T follicular helper cell (primary cell): ENCODE data around the gene NCR1.
"Not testable (repeated sequence)": the region's sequence is repeated elsewhere in the genome, so short reads cannot be mapped to it uniquely, and the experiment has no call there.

Experiments
- DNase-seq: peaks from one replicate; pipeline ENCODE4 v3.0.0-alpha.2; 2020; ENCODE audit warnings: low read depth

The NCR1 gene

DNA sequence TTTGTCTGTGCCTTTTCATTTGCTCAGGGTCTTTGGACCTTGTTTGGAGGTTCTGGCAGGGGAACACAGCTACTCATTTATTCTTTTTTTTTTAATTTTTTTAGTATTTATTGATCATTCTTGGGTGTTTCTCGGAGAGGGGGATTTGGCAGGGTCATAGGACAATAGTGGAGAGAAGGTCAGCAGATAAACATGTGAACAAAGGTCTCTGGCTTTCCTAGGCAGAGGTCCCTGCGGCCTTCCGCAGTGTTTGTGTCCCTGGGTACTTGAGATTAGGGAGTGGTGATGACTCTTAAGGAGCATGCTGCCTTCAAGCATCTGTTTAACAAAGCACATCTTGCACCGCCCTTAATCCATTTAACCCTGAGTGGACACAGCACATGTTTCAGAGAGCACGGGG is 2.0 kb downstream of the NCR1 start:
- DNase-seq: not testable (repeated sequence)

DNA sequence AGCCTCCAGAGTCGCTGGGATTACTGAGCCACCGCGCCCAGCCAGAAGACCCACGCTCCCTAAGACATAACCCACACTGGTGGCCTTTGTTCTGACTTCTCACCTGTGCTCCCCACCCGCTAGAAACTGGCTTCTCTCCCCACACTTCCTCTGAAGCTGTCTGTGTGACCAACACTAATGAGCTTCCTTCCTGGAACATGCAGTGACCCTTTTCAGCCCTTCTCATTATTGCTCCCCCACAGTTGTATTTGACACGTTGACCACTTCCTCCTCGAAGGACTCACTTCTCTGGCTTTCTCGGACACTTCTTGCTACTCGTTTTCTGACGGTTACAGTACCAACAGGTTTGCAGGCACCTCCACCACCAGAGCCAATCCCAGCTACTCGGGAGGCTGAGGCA is 10.9 kb downstream of the NCR1 start:
- DNase-seq: no peak

DNA sequence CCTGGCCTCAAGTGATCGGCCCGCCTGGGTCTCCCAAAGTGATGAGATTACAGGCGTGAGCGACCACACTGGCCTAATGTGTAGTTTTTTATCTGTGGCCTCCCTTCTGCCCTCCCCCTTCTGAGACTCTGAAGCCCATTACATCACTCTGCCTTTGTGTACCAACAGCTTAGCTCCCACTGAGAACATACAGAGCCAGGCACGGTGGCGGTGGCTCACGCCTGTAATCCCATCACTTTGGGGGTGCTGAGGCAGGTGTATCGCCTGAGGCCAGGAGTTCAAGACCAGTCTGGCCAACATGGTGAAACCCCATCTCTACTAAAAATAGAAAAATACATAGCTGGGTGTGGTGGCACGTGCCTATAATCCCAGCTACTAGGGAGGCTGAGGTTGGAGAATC is 12.6 kb downstream of the NCR1 start:
- no peak for DNase-seq

DNA sequence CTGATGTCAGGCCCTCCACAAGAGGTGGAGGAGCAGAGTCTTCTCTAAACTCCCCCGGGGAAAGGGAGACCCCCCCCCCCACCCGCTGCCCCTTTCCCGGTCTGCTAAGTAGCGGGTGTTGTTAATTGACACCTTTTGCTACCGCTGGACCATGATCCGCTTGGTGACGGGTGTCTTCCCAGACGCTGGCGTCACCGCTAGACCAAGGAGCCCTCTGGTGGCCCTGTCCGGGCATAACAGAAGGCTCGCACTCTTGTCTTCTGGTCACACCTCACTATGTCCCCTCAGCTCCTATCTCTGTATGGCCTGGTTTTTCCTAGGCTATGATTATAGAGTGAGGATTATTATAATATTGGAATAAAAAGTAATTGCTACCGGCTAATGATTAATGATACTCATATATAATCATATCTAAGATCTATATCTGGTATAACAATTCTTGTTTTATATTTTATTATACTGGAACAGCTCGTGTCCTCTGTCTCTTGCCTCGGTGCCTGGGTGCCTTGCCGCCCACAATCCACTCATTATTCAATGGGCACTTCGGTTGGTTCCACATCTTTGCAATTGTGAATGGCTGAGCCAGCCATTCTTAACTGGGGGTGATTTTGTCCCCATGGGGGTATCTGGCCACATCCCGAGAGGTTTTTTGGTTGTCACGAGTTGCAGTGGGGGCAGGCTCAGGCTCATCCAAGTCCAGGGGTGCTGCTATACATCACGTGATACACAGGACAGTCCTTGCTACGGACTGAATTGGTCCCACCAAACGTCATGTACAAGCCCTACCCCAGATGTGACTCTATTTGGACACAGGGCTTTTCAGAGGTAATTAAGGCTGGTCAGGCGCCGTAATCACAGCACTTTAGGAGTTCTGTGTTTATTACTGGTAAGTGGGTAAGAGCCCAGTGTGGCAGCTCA is 14.0 kb downstream of the NCR1 start:
- not testable (repeated sequence) for DNase-seq

DNA sequence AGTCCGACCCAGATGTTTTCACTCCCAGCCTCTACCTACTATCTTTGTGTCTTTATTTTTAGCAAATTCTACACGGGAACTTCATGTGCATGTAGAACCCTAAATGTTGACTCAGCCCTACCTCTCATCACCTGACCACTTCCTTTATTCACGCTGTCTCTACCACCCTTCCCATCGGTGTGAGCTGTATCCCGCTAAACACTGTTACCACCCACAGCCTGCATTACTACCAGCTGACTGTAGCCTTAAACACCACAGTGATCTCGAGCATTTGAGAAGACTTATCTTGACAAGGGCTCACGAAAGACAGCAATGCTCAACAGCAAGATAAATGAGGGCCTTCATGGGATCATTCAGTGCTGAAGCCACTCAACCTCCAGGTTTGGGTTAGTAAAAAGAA is 15.1 kb downstream of the NCR1 start:
- DNase-seq: no peak

DNA sequence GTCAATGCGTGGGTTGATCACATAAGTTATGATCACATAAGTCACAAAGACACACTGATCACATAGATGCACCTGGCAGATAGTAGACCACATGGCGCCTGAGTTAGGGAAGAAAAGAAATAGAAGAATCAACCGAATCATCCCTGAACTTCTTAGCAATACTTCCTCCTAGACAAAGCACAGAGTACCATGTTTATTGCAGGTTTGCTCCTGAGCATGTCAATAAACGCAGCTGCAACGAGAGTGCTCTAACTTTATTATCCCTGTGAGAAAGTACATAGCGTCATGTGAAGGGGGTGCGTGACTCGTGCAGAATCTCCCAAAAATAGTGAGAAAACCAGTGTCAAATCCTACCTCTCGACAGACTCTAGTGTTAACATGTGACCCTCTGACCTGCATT is 17.3 kb downstream of the NCR1 start:
- no peak for DNase-seq

DNA sequence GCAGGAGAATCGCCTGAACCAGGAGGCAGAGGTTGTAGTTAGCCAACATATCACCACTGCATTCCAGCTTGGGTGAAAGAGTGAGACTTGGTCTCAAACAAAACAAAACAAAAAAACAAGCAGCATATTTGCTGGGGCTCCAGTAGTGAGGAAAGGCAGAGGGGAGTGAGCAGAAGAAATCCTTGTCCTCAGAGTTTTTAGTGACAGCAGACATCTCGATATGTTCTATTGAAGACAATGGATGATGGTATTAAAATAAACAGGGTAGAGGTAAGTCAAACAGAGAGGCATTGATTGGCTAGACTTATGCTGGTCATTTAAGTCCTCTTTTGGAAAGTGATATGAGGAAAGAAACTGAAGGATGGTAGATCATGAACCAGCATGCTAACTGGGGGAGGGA is 22.4 kb downstream of the NCR1 start:
- DNase-seq: no peak

DNA sequence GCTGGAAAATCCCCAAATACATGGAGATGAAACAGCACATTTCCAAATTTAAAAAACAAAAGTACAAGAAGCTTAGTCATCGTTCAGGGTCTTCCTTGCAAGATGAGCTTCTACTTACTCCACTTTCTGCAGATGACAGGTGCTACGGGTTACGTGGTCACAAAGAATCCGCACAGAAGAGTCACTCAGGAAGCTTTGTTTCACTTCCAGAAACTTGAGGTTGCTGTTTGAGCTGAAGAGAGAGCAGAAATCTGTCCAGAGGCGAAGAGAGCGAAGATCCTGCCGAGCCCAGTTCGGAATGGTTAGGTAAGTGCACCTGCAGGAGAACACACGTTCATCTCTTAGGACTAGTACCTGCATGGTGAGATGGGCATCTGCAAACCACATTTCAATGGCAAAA is 32.0 kb downstream of the NCR1 start:
- DNase-seq: no peak

DNA sequence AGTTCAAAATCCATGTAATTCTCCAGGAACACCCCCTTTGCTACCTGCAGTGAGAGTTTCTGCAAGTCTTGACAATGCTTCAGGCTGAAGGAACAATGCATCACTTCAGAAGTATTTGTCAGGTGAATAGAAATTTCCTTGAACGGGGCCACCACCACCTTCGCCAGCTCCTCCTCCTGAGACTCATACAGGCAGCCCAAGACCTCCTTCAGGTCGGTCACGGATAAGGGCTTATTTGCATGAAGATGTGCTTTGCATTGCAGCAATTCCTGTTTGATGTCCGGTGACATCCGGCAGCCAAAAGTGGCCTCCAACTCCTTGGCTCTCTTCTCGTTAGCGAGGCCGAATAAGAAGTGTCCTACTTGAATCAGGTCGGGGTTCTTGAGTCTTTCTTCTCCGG is 33.0 kb downstream of the NCR1 start:
- no peak for DNase-seq

DNA sequence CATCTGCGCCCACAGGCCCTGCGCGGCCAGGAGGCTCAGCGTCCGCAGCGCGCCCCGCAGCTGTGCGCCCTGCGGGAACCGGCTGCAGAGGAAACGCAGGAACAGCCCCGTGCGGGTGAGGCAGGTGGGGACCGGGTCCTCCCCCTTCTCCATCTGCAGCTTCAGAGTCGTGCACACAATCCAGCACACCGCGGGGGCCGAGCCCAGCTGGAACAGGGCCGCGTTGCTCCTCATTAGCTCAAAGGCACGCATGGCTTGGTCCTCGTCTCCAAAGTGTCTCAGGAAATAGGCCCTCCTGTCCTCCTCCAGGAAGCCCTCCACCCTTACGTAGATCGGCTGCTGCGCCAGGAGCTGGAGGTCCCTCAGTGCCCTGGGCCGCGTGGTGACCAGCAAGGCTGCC is 33.6 kb downstream of the NCR1 start:
- DNase-seq: not testable (repeated sequence)

DNA sequence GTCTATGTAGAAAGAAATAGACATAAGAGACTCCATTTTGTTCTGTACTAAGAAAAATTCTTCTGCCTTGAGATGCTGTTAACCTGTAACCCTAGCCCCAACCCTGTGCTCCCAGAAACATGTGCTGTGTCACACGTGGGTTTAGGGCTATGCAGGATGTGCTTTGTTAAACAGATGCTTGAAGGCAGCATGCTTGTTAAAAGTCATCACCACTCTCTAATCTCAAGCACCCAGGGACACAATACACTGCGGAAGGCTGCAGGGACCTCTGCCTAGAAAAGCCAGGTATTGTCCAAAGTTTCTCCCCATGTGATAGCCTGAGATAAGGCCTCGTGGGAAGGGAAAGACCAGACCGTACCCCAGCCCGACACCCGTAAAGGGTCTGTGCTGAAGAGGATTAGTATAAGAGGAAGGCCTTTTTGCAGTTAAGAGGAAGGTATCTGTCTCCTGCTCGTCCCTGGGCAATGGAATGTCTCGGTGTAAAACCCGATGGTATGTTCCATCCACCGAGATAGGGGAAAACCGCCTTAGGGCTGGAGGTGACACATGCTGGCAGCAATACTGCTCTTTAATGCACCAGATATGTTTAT is 37.9 kb downstream of the NCR1 start:
- not testable (repeated sequence) for DNase-seq

DNA sequence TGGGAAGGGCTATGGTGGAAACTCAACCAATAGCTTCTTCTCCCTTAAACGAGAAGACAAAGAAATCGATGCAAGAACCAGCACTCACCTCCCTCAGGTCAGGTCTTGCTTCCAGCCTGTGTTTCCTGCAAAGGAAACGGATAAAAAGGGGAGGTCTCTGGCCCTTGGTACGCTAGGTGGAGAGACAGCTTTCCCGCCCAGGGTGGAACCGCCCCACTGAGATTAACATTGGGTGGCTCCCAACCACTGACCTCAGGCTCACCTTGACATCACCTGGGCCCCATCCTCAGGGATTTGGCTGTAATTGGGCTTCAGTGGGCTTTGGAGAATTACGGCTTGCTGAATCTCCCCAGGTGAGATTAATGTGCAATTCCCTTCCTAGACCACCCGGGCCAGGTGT is 41.4 kb downstream of the NCR1 start, which contains the start of gene NLRP7:
TSS of gene NLRP7 (minus strand) at position 150 of the 400 bp plus-strand sequence.
- no peak for DNase-seq

DNA sequence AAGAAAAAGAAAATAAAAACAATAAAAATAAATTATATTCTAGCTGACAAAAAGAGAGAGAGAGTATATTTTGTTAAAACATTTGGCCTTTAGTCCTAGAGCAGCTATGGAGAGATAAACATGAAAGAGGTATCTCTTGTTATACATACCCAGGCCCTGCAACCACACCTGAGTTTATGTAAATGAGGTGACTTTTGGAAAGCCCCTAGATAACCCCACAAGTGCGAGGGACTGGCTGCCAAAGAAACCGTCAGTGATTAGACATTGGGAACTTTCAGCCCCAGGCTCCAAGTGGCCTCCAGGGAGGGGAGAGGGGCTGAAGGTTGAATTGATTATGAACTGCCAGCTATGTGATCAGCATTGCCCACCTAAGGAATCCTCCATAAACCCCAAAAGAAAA is 43.5 kb downstream of the NCR1 start:
- no peak for DNase-seq

DNA sequence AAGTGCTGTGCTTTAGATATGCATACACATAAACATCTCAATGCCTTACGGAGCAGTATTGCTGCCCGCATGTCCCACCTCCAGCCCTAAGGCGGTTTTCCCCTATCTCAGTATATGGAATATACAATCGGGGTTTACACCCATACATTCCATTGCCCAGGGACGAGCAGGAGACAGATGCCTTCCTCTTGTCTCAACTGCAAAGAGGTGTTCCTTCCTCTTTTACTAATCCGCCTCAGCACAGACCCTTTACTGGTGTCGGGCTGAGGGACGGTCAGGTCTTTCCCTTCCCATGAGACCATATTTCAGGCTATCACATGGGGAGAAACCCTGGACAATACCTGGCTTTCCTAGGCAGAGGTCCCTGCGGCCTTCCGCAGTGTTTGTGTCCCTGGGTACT is 44.6 kb downstream of the NCR1 start:
- not testable (repeated sequence) for DNase-seq

DNA sequence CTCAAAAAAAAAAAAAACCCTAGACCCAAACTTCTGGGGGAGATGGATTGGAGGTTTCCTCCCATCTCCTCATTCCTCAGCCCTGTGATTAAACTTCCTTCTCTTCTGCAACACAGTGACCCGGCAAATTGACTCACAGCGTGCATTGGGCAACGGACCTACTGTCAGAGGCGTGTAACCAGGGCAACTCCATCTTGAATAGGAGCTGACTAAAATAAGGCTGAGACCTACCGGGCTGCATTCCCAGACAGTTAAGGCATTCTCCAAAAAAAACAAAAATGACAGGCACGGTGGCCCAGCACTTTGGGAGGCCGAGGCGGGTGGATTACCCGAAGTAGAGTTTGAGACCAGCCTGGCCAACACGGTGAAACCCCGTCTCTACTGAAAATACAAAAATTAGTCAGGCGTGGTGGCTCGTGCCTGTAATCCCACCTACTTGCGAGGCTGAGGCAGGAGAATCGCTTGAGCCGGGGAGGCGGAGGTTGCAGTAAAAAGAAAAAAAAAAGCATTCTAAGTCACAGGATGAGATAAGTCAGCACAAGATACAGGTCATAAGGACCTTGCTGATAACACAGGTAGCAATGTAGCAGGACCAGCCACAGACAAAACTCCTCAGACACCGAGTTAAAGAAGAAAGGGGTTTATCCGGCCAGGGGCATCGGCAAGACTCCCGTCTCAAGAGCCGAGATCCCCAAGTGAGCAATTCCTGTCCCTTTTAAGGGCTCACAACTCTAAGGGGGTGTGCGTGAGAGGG is 46.8 kb downstream of the NCR1 start:
- no peak for DNase-seq

DNA sequence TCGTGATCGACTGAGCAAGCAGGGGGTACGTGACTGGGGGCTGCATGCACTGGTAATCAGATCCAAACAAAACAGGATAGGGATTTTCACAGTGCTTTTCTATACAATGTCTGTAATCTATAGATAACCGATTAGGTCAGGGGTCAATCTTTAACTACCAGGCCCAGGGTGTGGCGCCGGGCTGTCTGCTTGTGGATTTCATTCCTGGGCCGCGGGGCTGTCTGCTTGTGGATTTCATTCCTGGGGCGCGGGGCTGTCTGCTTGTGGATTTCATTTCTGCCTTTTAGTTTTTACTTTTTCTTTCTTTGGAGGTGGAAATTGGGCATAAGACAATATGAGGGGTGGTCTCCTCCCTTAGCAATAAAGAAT is 47.4 kb downstream of the NCR1 start:
- not testable (repeated sequence) for DNase-seq

DNA sequence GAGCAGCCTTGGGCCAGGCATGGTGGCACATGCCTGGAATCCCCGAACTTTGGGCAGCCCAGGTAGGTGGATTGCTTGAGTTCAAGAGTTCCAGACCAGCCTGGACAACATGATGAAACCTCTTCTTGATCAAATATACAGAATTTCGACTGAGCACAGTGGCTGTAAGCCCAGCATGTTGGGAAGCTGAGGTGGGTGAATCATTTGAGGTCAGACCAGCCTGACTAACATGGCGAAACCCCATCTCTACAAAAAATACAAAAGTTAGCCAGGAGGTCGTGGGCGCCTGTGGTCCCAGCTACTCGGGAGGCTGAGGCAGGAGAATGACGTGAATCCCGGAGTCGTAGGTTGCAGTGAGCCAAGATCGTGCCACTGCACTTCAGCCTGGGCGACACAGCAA is 49.4 kb downstream of the NCR1 start:
- DNase-seq: no peak

DNA sequence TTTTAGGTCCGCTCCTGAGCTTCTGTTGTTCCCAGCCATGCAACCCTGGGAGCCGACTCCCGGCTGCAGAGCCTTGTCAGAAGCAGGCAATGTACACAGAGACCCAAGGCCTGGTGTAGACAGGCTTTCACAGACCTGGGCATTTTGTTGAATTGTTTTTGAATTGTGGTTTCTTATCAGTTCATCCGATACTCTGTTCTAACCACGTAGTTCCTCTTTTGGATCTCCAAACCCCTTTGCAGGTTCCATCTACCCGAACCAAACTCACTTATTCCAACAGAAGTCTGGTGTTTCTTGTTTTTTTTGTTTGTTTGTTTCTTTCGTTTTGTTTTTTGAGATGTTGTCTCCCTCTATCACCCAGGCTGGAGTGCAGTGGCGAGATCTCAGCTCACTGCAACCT is 53.9 kb downstream of the NCR1 start:
- DNase-seq: no peak
